ENCODE measurements around the gene RUNDC1.

RUNDC1 gene

GRCh38 chr17:42979511-42980273 lies 673 bp upstream of the RUNDC1 start, which contains the start of gene PTGES3L:
Gene PTGES3L (minus strand): TSS chr17:42980080. CDS start chr17:42980053, 27 bp downstream.
- TF ChIP-seq, protein P1, sequence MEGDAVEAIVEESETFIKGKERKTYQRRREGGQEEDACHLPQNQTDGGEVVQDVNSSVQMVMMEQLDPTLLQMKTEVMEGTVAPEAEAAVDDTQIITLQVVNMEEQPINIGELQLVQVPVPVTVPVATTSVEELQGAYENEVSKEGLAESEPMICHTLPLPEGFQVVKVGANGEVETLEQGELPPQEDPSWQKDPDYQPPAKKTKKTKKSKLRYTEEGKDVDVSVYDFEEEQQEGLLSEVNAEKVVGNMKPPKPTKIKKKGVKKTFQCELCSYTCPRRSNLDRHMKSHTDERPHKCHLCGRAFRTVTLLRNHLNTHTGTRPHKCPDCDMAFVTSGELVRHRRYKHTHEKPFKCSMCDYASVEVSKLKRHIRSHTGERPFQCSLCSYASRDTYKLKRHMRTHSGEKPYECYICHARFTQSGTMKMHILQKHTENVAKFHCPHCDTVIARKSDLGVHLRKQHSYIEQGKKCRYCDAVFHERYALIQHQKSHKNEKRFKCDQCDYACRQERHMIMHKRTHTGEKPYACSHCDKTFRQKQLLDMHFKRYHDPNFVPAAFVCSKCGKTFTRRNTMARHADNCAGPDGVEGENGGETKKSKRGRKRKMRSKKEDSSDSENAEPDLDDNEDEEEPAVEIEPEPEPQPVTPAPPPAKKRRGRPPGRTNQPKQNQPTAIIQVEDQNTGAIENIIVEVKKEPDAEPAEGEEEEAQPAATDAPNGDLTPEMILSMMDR (IDR thresholded peaks at IDR 0.05; ENCODE audit: extremely low read depth, insufficient read depth, missing control alignments), result no peak
- DNase-seq (ENCODE audit: low spot score), result peak; percentile 82
- in situ Hi-C loops (cut with MboI; ENCODE audit: low pct_unique_long_range_greater_than_20kb, low sequenced_read_pairs, unreplicated experiment), result no loop called here

DNA sequence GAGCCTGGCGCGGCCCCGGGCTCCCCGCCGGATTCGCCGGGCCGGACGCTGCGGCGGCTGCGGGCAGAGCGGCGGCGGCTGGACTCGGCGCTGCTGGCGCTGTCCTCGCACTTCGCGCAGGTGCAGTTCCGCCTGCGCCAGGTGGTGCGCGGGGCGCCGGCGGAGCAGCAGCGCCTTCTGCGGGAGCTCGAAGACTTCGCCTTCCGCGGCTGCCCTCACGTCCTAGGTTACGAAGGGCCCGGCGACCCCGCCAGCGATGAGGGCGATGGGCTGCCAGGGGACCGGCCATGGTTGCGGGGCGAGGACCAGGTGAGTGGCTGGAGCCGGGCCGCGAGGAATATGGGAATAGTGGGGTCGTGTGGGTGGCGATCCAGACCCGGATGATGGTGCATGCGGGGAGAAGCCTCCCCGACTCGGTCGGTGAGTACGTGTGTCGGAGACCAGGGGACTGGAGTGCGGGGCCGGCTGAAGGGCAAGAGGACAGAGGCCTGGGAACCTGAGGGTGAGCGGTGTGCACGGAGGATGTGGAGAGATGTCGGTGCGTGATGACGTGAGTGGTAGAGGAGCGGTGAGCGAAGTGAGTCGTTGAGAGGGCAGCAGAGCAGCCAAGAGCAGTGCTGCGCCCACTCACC lies 517 bp downstream of the RUNDC1 start:
- TF ChIP-seq, protein P1 (IDR thresholded peaks at IDR 0.05; ENCODE audit: extremely low read depth, insufficient read depth, missing control alignments), result peak; percentile 41
- in situ Hi-C loops (cut with MboI; ENCODE audit: low pct_unique_long_range_greater_than_20kb, low sequenced_read_pairs, unreplicated experiment), result no loop called here
- peak; percentile 85 for DNase-seq (ENCODE audit: low spot score)

- no peak for DNase-seq (ENCODE audit: low spot score)
- TF ChIP-seq, protein P1 (IDR thresholded peaks at IDR 0.05; ENCODE audit: extremely low read depth, insufficient read depth, missing control alignments), result no peak
- in situ Hi-C loops (cut with MboI; ENCODE audit: low pct_unique_long_range_greater_than_20kb, low sequenced_read_pairs, unreplicated experiment), result no loop called here
These were observed 1.9 kb downstream of the RUNDC1 start for GRCh38 chr17:42982266-42982665.

DNA sequence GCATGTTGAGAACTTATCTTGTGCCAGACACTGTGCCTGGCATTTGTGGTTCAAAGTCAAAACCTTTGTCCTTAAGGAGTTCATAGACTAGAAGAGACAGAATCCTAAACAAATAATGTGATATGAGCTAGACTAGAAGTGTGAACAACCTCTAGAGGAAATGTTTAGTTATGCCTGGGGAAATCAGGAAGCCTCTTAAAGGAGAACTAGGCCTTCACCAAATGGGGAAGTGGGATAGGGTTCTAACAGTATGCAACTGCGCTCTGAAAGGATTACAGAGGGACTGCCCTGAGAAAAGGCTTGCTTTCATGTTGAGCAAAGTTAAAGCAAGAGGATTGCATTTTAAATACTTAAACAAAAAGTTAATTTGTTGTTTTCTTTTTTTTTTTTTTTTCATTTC lies 4.9 kb downstream of the RUNDC1 start:
- DNase-seq (ENCODE audit: low spot score), result peak; percentile 71
- TF ChIP-seq, protein P1 (IDR thresholded peaks at IDR 0.05; ENCODE audit: extremely low read depth, insufficient read depth, missing control alignments), result no peak
- in situ Hi-C loops (cut with MboI; ENCODE audit: low pct_unique_long_range_greater_than_20kb, low sequenced_read_pairs, unreplicated experiment), result no loop called here

- in situ Hi-C loops (cut with MboI; ENCODE audit: low pct_unique_long_range_greater_than_20kb, low sequenced_read_pairs, unreplicated experiment), result no loop called here
- TF ChIP-seq, protein P1 (IDR thresholded peaks at IDR 0.05; ENCODE audit: extremely low read depth, insufficient read depth, missing control alignments), result no peak
These were observed 8.8 kb downstream of the RUNDC1 start for GRCh38 chr17:42989141-42989540.

GRCh38 chr17:42989726-42990652 lies 9.6 kb downstream of the RUNDC1 start:
- in situ Hi-C loops (cut with MboI; ENCODE audit: low pct_unique_long_range_greater_than_20kb, low sequenced_read_pairs, unreplicated experiment), result no loop called here
- DNase-seq (ENCODE audit: low spot score), result no peak
- TF ChIP-seq, protein P1 (IDR thresholded peaks at IDR 0.05; ENCODE audit: extremely low read depth, insufficient read depth, missing control alignments), result no peak

More at GRCh38 chr17:42989141-42989540, 8.8 kb downstream of the RUNDC1 start:
- DNase-seq (ENCODE audit: low spot score), result no peak

Measured in GM13977 (cell line).